Left ventricle myocardium inferior (tissue), 1 donor: ENCODE measurements around the gene CCR3. TPM values are rescaled to one million over a fixed set of nuclear protein-coding genes. Genes with fewer than 3 reads are reported as not detected.

ENCODE experiments used
- DNase-seq: peaks from one replicate; pipeline ENCODE4 v3.0.0-alpha.2; 2020
- H3K27ac ChIP-seq: fragments of 200-600 bp; replicated peaks from 2 replicates; pipeline ENCODE4 v1.8.0; 2021
- H3K27me3 ChIP-seq: fragments of 200-600 bp; 2 replicates; pipeline ENCODE4 v1.8.0; 2021; ENCODE audit warnings: low read depth
- H3K36me3 ChIP-seq: fragments of 200-600 bp; 2 replicates; pipeline ENCODE4 v1.8.0; 2021
- H3K4me1 ChIP-seq: fragments of 200-600 bp; 2 replicates; pipeline ENCODE4 v1.8.0; 2021
- H3K4me3 ChIP-seq: fragments of 200-600 bp; 2 replicates; pipeline ENCODE4 v1.8.0; 2021; ENCODE audit warnings: mild to moderate bottlenecking, moderate library complexity
- H3K9me3 ChIP-seq: fragments of 200-600 bp; replicated peaks from 2 replicates; pipeline ENCODE4 v1.8.0; 2021
- intact Hi-C: fragments of 100-400 bp; cut with micrococcal nuclease; formaldehyde crosslinking; loops from one replicate; pipeline ENCODE4 v1.11.0; 2022
- total RNA-seq: library from RNA; stranded (reverse); fragmentation: NEBNext Ultra II Directional; extraction: Animal tissue kit (Norgen Biotek cat#: 25700); gene quantifications from one replicate; pipeline ENCODE4 v1.2.1, GENCODE V29; 2021
- TF ChIP-seq, protein P1 (sequence below): fragments of 200-600 bp; IDR thresholded peaks from 2 replicates; pipeline ENCODE4 v1.8.0; 2021; ENCODE audit warnings: antibody characterized with exemption, mild to moderate bottlenecking, borderline replicate concordance
- donor health status: DM: no; HTN: yes; CAD: no; lungs with severe emphysema.

Gene CCR3
- total RNA-seq, 1 donor from 2014 or later = not detected

DNA sequence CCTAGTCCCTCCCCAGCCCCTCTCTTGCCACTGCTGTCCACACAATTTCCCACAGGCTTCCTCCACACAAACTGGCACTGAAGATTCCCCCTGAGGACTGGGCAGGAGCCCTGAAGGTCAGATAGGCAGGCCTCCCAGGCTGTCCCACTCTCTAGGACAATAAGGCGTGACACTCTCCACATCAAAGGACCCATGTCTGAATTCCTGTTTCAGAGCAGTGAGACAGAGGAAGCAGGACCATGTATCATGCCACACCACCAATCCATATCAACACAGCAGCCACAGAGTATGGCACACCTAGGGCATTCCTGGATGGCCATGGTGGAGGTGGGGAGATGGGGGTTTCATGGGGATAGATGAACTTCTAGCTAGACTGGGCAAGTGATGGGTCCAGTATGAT lies 20.3 kb upstream of the CCR3 start:
- no peak overlapping the region for H3K4me3 ChIP-seq
- H3K27me3 ChIP-seq = peaks cover 18% of the 10 kb centered on the region
- H3K9me3 ChIP-seq = peaks cover 29% of the 10 kb centered on the region
- TF ChIP-seq, protein P1, sequence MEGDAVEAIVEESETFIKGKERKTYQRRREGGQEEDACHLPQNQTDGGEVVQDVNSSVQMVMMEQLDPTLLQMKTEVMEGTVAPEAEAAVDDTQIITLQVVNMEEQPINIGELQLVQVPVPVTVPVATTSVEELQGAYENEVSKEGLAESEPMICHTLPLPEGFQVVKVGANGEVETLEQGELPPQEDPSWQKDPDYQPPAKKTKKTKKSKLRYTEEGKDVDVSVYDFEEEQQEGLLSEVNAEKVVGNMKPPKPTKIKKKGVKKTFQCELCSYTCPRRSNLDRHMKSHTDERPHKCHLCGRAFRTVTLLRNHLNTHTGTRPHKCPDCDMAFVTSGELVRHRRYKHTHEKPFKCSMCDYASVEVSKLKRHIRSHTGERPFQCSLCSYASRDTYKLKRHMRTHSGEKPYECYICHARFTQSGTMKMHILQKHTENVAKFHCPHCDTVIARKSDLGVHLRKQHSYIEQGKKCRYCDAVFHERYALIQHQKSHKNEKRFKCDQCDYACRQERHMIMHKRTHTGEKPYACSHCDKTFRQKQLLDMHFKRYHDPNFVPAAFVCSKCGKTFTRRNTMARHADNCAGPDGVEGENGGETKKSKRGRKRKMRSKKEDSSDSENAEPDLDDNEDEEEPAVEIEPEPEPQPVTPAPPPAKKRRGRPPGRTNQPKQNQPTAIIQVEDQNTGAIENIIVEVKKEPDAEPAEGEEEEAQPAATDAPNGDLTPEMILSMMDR = no peak
- intact Hi-C loops = no loop called here
- H3K36me3 ChIP-seq = no peaks in the 10 kb centered on the region
- H3K27ac ChIP-seq = no peak overlapping the region
- no peaks in the 10 kb centered on the region for H3K4me1 ChIP-seq
- no peak for DNase-seq

DNA sequence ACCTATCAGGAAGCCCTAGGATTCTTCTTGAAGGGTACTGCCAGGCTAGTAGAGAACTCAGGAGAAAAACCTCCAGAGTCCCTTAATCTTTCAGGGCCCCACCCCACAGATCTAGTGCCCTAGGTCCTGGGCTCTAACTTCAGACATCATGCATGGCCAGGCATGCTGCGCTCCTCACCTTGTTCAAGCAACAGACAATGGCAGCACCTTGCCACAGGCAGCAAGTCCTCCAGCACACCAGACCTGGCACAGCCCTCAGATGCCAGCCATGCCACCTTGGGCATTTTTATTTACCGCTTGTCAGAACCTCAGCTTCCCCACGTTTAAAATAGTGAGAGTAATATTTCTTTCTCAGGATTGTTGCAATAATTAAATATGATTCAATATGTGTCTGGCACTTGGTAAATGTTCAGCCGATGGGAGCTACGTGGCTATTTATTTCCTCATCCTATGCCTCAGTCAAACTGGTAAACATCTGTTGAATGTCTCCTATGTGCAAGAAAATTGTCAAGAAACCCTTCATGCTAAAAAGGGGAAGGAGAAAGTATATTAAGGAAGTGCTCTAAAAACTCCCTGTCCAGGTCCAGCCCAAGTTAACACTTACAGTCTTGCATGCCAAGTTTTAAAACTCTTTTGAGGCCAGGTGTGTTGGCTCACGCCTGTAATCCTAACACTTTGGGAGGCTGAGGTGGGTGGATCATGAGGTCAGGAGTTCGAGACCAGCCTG lies 19.7 kb upstream of the CCR3 start:
- peaks cover 19% of the 10 kb centered on the region for H3K27me3 ChIP-seq
- intact Hi-C loops = no loop called here
- no peaks in the 10 kb centered on the region for H3K4me1 ChIP-seq
- TF ChIP-seq, protein P1 = no peak
- peaks cover 30% of the 10 kb centered on the region for H3K9me3 ChIP-seq
- no peaks in the 10 kb centered on the region for H3K36me3 ChIP-seq
- H3K4me3 ChIP-seq = no peak overlapping the region
- no peak overlapping the region for H3K27ac ChIP-seq
- DNase-seq = no peak

DNA sequence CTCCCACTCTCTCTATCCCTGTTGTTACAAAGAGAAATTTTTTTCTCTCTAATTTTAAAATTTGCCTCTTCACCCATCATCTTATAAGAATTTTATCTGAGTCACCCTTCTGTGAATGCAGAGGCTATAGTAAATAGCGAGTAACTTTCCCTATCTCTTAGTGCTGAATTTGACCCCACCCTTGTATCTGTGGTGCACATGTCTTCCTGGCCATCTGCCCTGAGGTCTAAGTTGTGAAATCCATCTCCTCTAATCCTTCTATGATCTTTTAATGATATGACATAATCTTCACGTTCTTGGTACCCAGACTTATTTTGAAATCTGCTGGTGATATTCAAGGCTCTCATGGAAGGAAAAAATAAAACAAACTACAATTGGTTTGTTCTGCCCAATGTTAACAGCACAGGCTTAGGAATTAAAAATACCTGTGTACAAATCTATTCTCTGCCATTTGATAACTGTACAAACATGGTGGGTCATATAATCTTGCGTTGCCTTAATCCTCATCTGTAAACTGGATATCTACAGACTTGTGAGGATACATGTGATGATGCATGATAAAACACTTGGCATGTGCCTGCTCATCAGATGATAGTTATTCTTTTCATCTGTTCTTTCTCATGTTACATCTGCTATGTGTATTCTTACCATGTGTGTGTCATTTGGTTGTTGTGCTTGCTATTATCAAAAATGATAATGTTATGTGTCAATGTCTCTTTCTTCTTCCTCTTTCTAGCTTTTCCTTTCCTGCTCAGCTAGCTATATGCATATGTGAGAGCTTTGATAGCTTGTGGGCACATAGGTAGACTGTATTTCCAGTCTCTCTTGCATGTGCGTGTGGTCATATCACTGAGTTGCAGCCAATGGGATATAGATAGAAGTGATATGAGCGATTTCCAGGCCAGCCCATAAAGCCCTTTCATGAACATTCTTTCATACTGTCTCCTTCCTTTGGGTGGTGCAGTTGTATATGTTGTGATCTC lies 13.7 kb upstream of the CCR3 start:
- peaks cover 59% of the 10 kb centered on the region for H3K27me3 ChIP-seq
- H3K4me3 ChIP-seq = no peak overlapping the region
- H3K36me3 ChIP-seq = no peaks in the 10 kb centered on the region
- peaks cover 14% of the 10 kb centered on the region for H3K9me3 ChIP-seq
- TF ChIP-seq, protein P1 = no peak
- DNase-seq = no peak
- no peaks in the 10 kb centered on the region for H3K4me1 ChIP-seq
- intact Hi-C loops = no loop called here
- no peak overlapping the region for H3K27ac ChIP-seq

DNA sequence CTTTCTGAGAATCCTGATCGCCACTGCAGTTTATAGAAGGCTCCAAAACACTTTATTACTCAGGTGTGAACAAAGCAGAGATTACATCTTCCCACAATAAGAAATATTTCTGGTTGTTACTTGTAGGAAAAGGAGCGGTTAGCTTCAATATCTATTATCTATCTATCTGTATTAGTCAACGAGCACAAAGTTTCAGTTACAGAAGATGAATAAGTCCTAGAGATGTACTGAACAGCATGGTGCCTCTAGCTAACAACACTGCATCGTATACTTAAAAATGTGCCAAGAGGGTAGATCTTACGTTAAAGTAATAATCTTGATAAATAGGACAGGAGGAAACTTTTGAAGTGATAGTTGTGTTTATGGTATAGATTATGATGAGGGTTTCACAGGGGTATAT lies 10.9 kb upstream of the CCR3 start:
- Histone ChIP-seq H3K9me3 (peaks cover 7% of the 10 kb centered on the region), H3K27ac (no peak overlapping the region), H3K4me1 (no peaks in the 10 kb centered on the region), H3K4me3 (no peak overlapping the region), H3K27me3 (peaks cover 74% of the 10 kb centered on the region), H3K36me3 (no peaks in the 10 kb centered on the region)
- no peak for DNase-seq
- TF ChIP-seq, protein P1 = no peak
- intact Hi-C loops = no loop called here

DNA sequence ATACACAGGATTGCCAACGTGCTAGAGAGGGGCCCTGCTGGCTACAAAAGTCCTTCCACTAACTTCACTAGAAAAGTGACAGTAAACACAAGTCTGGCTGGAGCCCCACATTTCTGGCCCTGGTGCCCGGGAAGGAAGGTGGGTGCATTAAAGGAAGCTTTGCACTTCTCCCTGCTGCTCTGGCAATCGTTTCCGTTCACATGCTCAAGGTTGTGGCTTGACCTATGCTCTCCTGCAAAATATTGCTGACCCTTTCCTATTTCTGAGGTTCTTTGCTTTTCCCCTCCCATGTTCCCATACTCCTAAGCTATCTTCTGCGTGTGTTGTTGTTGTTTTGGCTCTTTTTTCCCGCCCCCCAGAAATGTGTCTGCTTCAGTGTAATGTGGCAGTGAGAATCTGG lies 9.1 kb upstream of the CCR3 start:
- no peak for DNase-seq
- Histone ChIP-seq H3K9me3 (no peaks in the 10 kb centered on the region), H3K4me1 (no peaks in the 10 kb centered on the region), H3K4me3 (no peak overlapping the region), H3K27me3 (peaks cover 69% of the 10 kb centered on the region), H3K36me3 (no peaks in the 10 kb centered on the region), H3K27ac (no peak overlapping the region)
- intact Hi-C loops = no loop called here
- TF ChIP-seq, protein P1 = no peak
